Measurements from ENCODE around the gene DENND2D. TPM values are rescaled to one million over a fixed set of nuclear protein-coding genes. Genes with fewer than 3 reads are reported as not detected.

DENND2D gene
- total and polyA plus RNA-seq, 9 of the 15 experiments (the other 6 are each of a cell fraction or from before 2014, with no cell fraction given): 0.08 to 0.44 (median 0.13) TPM; not detected in 6

- TF ChIP-seq SAP30 (IDR thresholded peaks at IDR 0.05; ENCODE audit: borderline replicate concordance, insufficient read depth, low read depth, low read length, poor library complexity, severe bottlenecking) (peak; percentile 20), PYGO2 (tag; IDR thresholded peaks at IDR 0.05) (no peak), PRPF4 (IDR thresholded peaks at IDR 0.05; ENCODE audit: insufficient read depth, low read depth, low read length, poor library complexity, severe bottlenecking) (no peak), ZNF239 (CRISPR knock-in tag; IDR thresholded peaks at IDR 0.05) (no peak), PRMT5 (CRISPR knock-in tag; IDR thresholded peaks at IDR 0.05) (no peak), TFAM (CRISPR knock-in tag; conservative IDR thresholded peaks at IDR 0.05) (no peak), MCM2 (IDR thresholded peaks at IDR 0.05; ENCODE audit: low read depth) (no peak), ZNF134 (CRISPR knock-in tag; conservative IDR thresholded peaks at IDR 0.05) (no peak), ZNF232 (CRISPR knock-in tag; IDR thresholded peaks at IDR 0.05) (no peak), IRF9 (tag; IDR thresholded peaks at IDR 0.05) (no peak), ZNF644 (tag; IDR thresholded peaks at IDR 0.05; ENCODE audit: low read depth) (no peak), NUFIP1 (IDR thresholded peaks at IDR 0.05; ENCODE audit: partially characterized antibody) (no peak), THRAP3 (IDR thresholded peaks at IDR 0.05; ENCODE audit: borderline replicate concordance) (no peak), HOXB6 (CRISPR knock-in tag; IDR thresholded peaks at IDR 0.05; ENCODE audit: borderline replicate concordance) (no peak), SREBF2 (CRISPR knock-in tag; IDR thresholded peaks at IDR 0.05) (no peak), SMARCA4 (IDR thresholded peaks at IDR 0.05) (no peak), KLF1 (tag; IDR thresholded peaks at IDR 0.05) (no peak), MYC (IDR thresholded peaks at IDR 0.05; ENCODE audit: low read depth, low read length) (no peak), MYC (CRISPR knock-in tag; IDR thresholded peaks at IDR 0.05; ENCODE audit: borderline replicate concordance, low read depth) (no peak), E2F5 (CRISPR knock-in tag; IDR thresholded peaks at IDR 0.05) (no peak), CSDE1 (IDR thresholded peaks at IDR 0.05) (no peak), ARHGAP35 (IDR thresholded peaks at IDR 0.05; ENCODE audit: partially characterized antibody) (no peak), TCF7 (IDR thresholded peaks at IDR 0.05; ENCODE audit: borderline replicate concordance) (no peak), MYNN (IDR thresholded peaks at IDR 0.05) (no peak), MYNN (CRISPR knock-in tag; IDR thresholded peaks at IDR 0.05) (no peak), ZNF507 (tag; conservative IDR thresholded peaks at IDR 0.05) (no peak)
- TF ChIP-seq, protein P1, sequence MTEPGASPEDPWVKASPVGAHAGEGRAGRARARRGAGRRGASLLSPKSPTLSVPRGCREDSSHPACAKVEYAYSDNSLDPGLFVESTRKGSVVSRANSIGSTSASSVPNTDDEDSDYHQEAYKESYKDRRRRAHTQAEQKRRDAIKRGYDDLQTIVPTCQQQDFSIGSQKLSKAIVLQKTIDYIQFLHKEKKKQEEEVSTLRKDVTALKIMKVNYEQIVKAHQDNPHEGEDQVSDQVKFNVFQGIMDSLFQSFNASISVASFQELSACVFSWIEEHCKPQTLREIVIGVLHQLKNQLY (CRISPR knock-in tag; conservative IDR thresholded peaks at IDR 0.05): no peak
- TF ChIP-seq, protein P2, sequence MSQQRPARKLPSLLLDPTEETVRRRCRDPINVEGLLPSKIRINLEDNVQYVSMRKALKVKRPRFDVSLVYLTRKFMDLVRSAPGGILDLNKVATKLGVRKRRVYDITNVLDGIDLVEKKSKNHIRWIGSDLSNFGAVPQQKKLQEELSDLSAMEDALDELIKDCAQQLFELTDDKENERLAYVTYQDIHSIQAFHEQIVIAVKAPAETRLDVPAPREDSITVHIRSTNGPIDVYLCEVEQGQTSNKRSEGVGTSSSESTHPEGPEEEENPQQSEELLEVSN (IDR thresholded peaks at IDR 0.05; ENCODE audit: borderline replicate concordance in 1 of 2, extremely low read depth in 1 of 2, insufficient read depth in 1 of 2, insufficient read length in 1 of 2, low read depth in 1 of 2, low read length in 1 of 2, poor library complexity in 1 of 2, severe bottlenecking in 1 of 2): peak; percentile 16 to 68
Measured at GRCh38 chr1:111139324-111139955, 61.0 kb downstream of the DENND2D start (continued).

All from K562 (cell line).